HepG2 (cell line): ENCODE data around the gene CDH2. TPM values are rescaled to one million over a fixed set of nuclear protein-coding genes. Genes with fewer than 3 reads are reported as not detected.

Source experiments
- ATAC-seq: fragments of 200-7000 bp; cut with Tn5 transposase; 3 replicates; pipeline ENCODE4 v1.9.1; 2020; ENCODE audit warnings: mild to moderate bottlenecking, moderate library complexity
- BruUV-seq: library from RNA; stranded (reverse); fragments of 400-500 nt; replicated peaks from 2 replicates; lab custom pipeline; 2021; lab: Mats Ljungman, UMichigan
- CTCF ChIA-PET: fragments of 300-600 bp; formaldehyde crosslinking; extraction: SDS; loops from one replicate; lab custom pipeline; 2021; ENCODE audit warnings: low total read pairs, inconsistent platforms, low intra/inter-chr PET ratio; lab: Yijun Ruan, JAX
- POLR2A ChIA-PET: fragments of 350-600 bp; sonication (Branson Sonifier 250); formaldehyde crosslinking; loops from one replicate; lab custom pipeline; 2020; ENCODE audit warnings: antibody characterized with exemption, inconsistent platforms; lab: Yijun Ruan, JAX
- DNase-seq: peaks from one replicate; pipeline ENCODE4 v3.0.0-alpha.2; 2015; ENCODE audit warnings: low spot score
- FAIRE-seq: peaks from 3 replicates; lab custom pipeline; 2011; peaks lifted over from hg19 to GRCh38; lab: Jason Lieb, UNC
- H2AFZ ChIP-seq: one replicate; pipeline ENCODE4 v1.6.1; 2011; ENCODE audit warnings: low read length, inconsistent platforms
- H3K27ac ChIP-seq: fragments of 300-600 bp; 3 replicates; pipeline ENCODE4 v1.8.0; 2011; ENCODE audit warnings: mixed run types, mild to moderate bottlenecking, mixed read lengths, low read length, inconsistent platforms; ENCODE audit not compliant: insufficient read depth; ENCODE audit errors: extremely low read length
- H3K27me3 ChIP-seq, 2 experiments: fragments of 200-600 bp in 1 of 2; 2 replicates in 1 of 2; 3 replicates in 1 of 2; pipeline versions ENCODE4 v1.6.0 to v1.8.0; 2011; ENCODE audit warnings: low read length in 2 of 2, mild to moderate bottlenecking in 2 of 2, moderate library complexity in 2 of 2, inconsistent platforms in 1 of 2; ENCODE audit not compliant: insufficient read depth in 2 of 2, control insufficient read depth in 1 of 2
- H3K36me3 ChIP-seq, 2 experiments: fragments of 200-600 bp in 1 of 2; replicated peaks in 1 of 2; 2 replicates in 1 of 2; 3 replicates in 1 of 2; pipeline versions ENCODE4 v1.5.1 to v1.8.0; 2011; ENCODE audit warnings: low read length in 2 of 2, inconsistent platforms in 1 of 2; ENCODE audit not compliant: insufficient read depth in 2 of 2, control insufficient read depth in 1 of 2
- H3K4me1 ChIP-seq: 2 replicates; pipeline ENCODE4 v1.5.1; 2012; ENCODE audit warnings: low read length, inconsistent platforms; ENCODE audit not compliant: insufficient read depth
- H3K4me2 ChIP-seq: 2 replicates; pipeline ENCODE4 v1.6.0; 2011; ENCODE audit warnings: low read depth, low read length, inconsistent platforms
- H3K4me3 ChIP-seq, 3 experiments: fragments of 200-600 bp in 1 of 3; sonication (generic), shearing (Covaris generic) in 1 of 3; replicated peaks in 1 of 3; 2 replicates each; pipeline ENCODE4 v1.5.1; 2011 to 2016; ENCODE audit warnings: low read length in 3 of 3, inconsistent platforms in 2 of 3, low read depth in 2 of 3, mild to moderate bottlenecking in 2 of 3, control low read depth in 1 of 3, mixed read lengths in 1 of 3; ENCODE audit not compliant: insufficient read depth in 1 of 3
- H3K79me2 ChIP-seq: one replicate; pipeline ENCODE4 v1.6.1; 2011; ENCODE audit warnings: low read length, inconsistent platforms; ENCODE audit not compliant: insufficient read depth
- H3K9ac ChIP-seq: 2 replicates; pipeline ENCODE4 v1.6.0; 2011; ENCODE audit warnings: mild to moderate bottlenecking, low read depth, low read length, inconsistent platforms; ENCODE audit not compliant: insufficient read depth
- H3K9me3 ChIP-seq: 2 replicates; pipeline ENCODE4 v1.5.1; 2012; ENCODE audit warnings: mild to moderate bottlenecking, low read length
- H4K20me1 ChIP-seq: 2 replicates; pipeline ENCODE4 v1.6.0; 2011; ENCODE audit warnings: inconsistent platforms, mild to moderate bottlenecking, low read length, moderate library complexity; ENCODE audit not compliant: insufficient read depth
- CENPX ChIP-seq: sonication (generic); formaldehyde crosslinking; IDR thresholded peaks from 2 replicates; pipeline ENCODE4 v1.9.0; 2021; ENCODE audit warnings: mild to moderate bottlenecking, missing genetic modification reagents, moderate library complexity
- ELF1 ChIP-seq: sonication (generic); formaldehyde crosslinking; IDR thresholded peaks from 2 replicates; pipeline ENCODE4 v1.4.0; 2020; ENCODE audit warnings: missing genetic modification reagents
- FOSL2 ChIP-seq: sonication (generic); formaldehyde crosslinking; IDR thresholded peaks from 2 replicates; pipeline ENCODE4 v1.4.0; 2020; ENCODE audit warnings: missing genetic modification reagents
- GRHL1 ChIP-seq: sonication (generic); formaldehyde crosslinking; conservative IDR thresholded peaks from 2 replicates; pipeline ENCODE4 v1.8.0; 2022; ENCODE audit warnings: missing genetic modification reagents
- MTF1 ChIP-seq: sonication (generic); formaldehyde crosslinking; IDR thresholded peaks from 2 replicates; pipeline ENCODE4 v1.5.0; 2020; ENCODE audit warnings: missing genetic modification reagents
- NPAS2 ChIP-seq: sonication (generic); formaldehyde crosslinking; IDR thresholded peaks from 2 replicates; pipeline ENCODE4 v1.8.0; 2022; ENCODE audit warnings: mild to moderate bottlenecking, missing genetic modification reagents, borderline replicate concordance
- PAWR ChIP-seq: sonication (generic); formaldehyde crosslinking; IDR thresholded peaks from 2 replicates; pipeline ENCODE4 v1.4.0; 2020; ENCODE audit warnings: missing genetic modification reagents, mild to moderate bottlenecking, borderline replicate concordance
- PLSCR1 ChIP-seq: sonication (generic); formaldehyde crosslinking; IDR thresholded peaks from 2 replicates; pipeline ENCODE4 v1.5.0; 2020; ENCODE audit warnings: missing genetic modification reagents, mild to moderate bottlenecking, borderline replicate concordance
- POGZ ChIP-seq: sonication (generic); formaldehyde crosslinking; IDR thresholded peaks from 2 replicates; pipeline ENCODE4 v1.4.0; 2020; ENCODE audit warnings: mild to moderate bottlenecking, missing genetic modification reagents
- RAD21 ChIP-seq: fragments of 450-650 bp; formaldehyde crosslinking; IDR thresholded peaks from 2 replicates; pipeline ENCODE4 v1.5.0; 2020; ENCODE audit warnings: mild to moderate bottlenecking
- RFX1 ChIP-seq: fragments of 450-650 bp; IDR thresholded peaks from 2 replicates; pipeline ENCODE4 v1.6.1; 2017
- ZBTB7B ChIP-seq: sonication (generic); formaldehyde crosslinking; IDR thresholded peaks from 2 replicates; pipeline ENCODE4 v1.4.0; 2020; ENCODE audit warnings: missing genetic modification reagents
- ZFP90 ChIP-seq: sonication (generic); formaldehyde crosslinking; IDR thresholded peaks from 2 replicates; pipeline ENCODE4 v1.8.0; 2022; ENCODE audit warnings: missing genetic modification reagents, mild to moderate bottlenecking, inconsistent platforms, borderline replicate concordance
- ZMYM4 ChIP-seq: sonication (generic); formaldehyde crosslinking; IDR thresholded peaks from 2 replicates; pipeline ENCODE4 v1.8.1; 2023; ENCODE audit warnings: mild to moderate bottlenecking, missing genetic modification reagents
- ZNF652 ChIP-seq: IDR thresholded peaks from 2 replicates; pipeline ENCODE4 v1.6.1; 2016; ENCODE audit warnings: low read depth, borderline replicate concordance
- ZNF850 ChIP-seq: sonication (generic); formaldehyde crosslinking; conservative IDR thresholded peaks from 2 replicates; pipeline ENCODE4 v1.9.0; 2021; ENCODE audit warnings: mild to moderate bottlenecking, missing genetic modification reagents
- WGBS: methylation state at CpG from one replicate; pipeline ENCODE4 v1.1.6; 2017; ENCODE audit warnings: low lambda C conversion rate; 5-methylcytosine and 5-hydroxymethylcytosine counted together
- in situ Hi-C: cut with HindIII; loops from 2 replicates; pipeline ENCODE4 v1.10.0; 2017; ENCODE audit warnings: low pct_unique_long_range_greater_than_20kb; ENCODE audit not compliant: extremely low pct_ligation_motif_present
- intact Hi-C: fragments of 100-400 bp; cut with micrococcal nuclease; formaldehyde crosslinking; loops from one replicate; pipeline ENCODE4 v1.10.0; 2022; ENCODE audit not compliant: unreplicated experiment
- polyA plus RNA-seq, 8 experiments: library from polyadenylated mRNA; depleted of rRNA in 3 of 8; stranded (reverse) in 7 of 8; unstranded in 1 of 8; fragments of >200 nt; fragmentation: Illumina TruSeq in 4 of 8; extraction: Trizol in 4 of 8; gene quantifications; 2 replicates each; pipeline versions ENCODE4 v1.2.1 to v1.2.3, GENCODE V29; 2011 to 2016; ENCODE audit warnings: low read depth in 4 of 8, missing spikeins in 1 of 8, mixed read lengths in 1 of 8; ENCODE audit not compliant: insufficient read depth in 1 of 8
- total RNA-seq, 5 experiments: library from RNA; depleted of rRNA; stranded (reverse); fragments of >200 nt; fragmentation: Illumina TruSeq; extraction: Trizol; gene quantifications; 2 replicates each; pipeline ENCODE4 v1.2.3, GENCODE V29; 2016; ENCODE audit warnings: low read depth in 1 of 5
- TF ChIP-seq, protein P1 (sequence below): sonication (generic); formaldehyde crosslinking; conservative IDR thresholded peaks from 2 replicates; pipeline ENCODE4 v1.8.1; 2023; ENCODE audit warnings: missing genetic modification reagents

The CDH2 gene
- total and polyA plus RNA-seq, 2 of the 13 experiments (the other 11 are each of a cell fraction or from before 2014, with no cell fraction given): 18.6 to 36.1 TPM

DNA sequence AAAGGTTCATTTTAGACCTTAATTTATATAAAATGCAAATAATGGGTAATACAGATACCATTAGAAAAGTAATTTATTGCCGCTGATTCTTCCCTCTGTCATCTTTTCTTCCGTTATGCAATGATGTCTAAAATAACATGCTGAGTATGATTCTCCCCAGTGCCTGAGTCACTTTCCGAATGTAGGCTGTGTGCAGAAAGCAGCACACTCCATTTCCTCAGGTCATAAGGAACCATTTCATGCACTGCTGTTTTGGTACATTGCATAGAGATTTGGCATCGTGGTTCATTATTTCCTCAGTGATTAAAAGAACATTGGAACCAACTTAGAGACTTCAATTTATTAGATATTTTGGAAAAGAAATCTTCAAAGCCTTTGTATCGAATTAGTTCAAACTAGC lies 173.5 kb downstream of the CDH2 start:
- H2AFZ ChIP-seq: no peak overlapping the region
- no peak overlapping the region for H3K27ac ChIP-seq
- H4K20me1 ChIP-seq: no peaks in the 10 kb centered on the region
- no peaks in the 10 kb centered on the region for H3K4me1 ChIP-seq
- no peaks in the 10 kb centered on the region for H3K27me3 ChIP-seq
- no peaks in the 10 kb centered on the region for H3K79me2 ChIP-seq
- no peak overlapping the region for H3K4me3 ChIP-seq
- FAIRE-seq (no peak), DNase-seq (no peak), ATAC-seq (no peak)
- TF ChIP-seq MTF1 (CRISPR knock-in tag) (no peak), ZNF652 (no peak), ZMYM4 (CRISPR knock-in tag) (no peak), PLSCR1 (CRISPR knock-in tag) (no peak), ZBTB7B (CRISPR knock-in tag) (no peak), PAWR (CRISPR knock-in tag) (no peak), RFX1 (no peak), NPAS2 (CRISPR knock-in tag) (no peak), RAD21 (CRISPR knock-in tag) (no peak), ZNF850 (CRISPR knock-in tag) (no peak), POGZ (CRISPR knock-in tag) (no peak), ZFP90 (CRISPR knock-in tag) (no peak), FOSL2 (no peak), CENPX (CRISPR knock-in tag) (no peak), ELF1 (CRISPR knock-in tag) (no peak), GRHL1 (CRISPR knock-in tag) (no peak)
- TF ChIP-seq, protein P1, sequence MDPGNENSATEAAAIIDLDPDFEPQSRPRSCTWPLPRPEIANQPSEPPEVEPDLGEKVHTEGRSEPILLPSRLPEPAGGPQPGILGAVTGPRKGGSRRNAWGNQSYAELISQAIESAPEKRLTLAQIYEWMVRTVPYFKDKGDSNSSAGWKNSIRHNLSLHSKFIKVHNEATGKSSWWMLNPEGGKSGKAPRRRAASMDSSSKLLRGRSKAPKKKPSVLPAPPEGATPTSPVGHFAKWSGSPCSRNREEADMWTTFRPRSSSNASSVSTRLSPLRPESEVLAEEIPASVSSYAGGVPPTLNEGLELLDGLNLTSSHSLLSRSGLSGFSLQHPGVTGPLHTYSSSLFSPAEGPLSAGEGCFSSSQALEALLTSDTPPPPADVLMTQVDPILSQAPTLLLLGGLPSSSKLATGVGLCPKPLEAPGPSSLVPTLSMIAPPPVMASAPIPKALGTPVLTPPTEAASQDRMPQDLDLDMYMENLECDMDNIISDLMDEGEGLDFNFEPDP (CRISPR knock-in tag): no peak
- ChIA-PET CTCF (no interaction called here), POLR2A (no interaction called here)
- peaks cover 9 to 19% of the 10 kb centered on the region in 2 experiments; a peak in 4 of 5 replicates for H3K36me3 ChIP-seq
- intact Hi-C loops: no loop called here
- H3K9me3 ChIP-seq: no peaks in the 10 kb centered on the region
- no TSS peak for BruUV-seq
- 94% methylated on average over 5 of the region's 5 CpGs for WGBS
- H3K9ac ChIP-seq: no peak overlapping the region
- H3K4me2 ChIP-seq: no peak overlapping the region
- in situ Hi-C loops: loop anchor here (10.0 kb wide), 1 partner anchor 181 kb away; no protein-coding TSS in a partner anchor
